Measurements from ENCODE around the gene PLCXD1.
A peak's percentile ranks its signal among the peaks of the same experiment; 100 is the strongest.
"Not testable (repeated sequence)": the region's sequence is repeated elsewhere in the genome, so short reads cannot be mapped to it uniquely, and the experiment has no call there.

Gene PLCXD1

DNA sequence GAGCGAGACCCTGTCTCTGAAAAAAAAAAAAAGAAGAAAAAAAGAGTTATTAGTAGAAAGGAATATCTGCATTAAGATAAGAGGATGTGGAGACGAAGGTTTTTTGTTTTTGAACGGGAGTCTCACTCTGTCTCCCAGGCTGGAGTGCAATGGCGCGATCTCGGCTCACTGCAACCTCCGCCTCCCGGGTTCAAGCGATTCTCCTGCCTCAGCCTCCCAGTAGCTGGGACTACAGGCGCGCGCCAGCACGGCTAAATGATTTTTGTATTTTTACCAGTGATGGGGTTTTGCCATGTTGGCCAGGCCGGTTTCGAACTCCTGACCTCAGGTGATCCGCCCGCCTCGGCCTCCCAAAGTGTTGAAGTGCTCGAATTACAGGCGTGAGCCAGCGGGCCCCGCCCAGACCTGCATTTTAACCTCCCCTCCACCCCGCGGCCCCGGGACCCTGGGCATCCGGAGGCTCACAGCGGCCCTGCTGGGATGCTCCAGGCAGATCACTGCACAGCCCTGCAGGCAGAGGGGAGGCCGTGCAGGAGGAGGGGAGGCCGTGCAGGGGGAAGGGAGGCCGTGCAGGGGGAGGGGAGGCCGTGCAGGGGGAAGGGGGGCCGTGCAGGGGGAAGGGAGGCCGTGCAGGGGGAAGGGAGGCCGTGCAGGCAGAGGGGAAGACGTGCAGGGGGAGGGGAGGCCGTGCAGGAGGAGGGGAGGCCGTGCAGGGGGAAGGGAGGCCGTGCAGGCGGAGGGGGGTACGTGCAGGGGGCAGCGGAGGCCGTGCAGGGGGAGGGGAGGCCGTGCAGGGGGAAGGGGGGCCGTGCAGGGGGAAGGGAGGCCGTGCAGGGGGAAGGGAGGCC, 1.2 kb upstream of the PLCXD1 start:
- Mint-ChIP-seq H3K4me1 (peaks cover 25% of the 10 kb centered on the region), H3K4me3 (peak overlapping the region; percentile 42)
- not testable (repeated sequence) for H3K27me3 Mint-ChIP-seq, H3K36me3 Mint-ChIP-seq, H3K9me3 Mint-ChIP-seq, H3K27ac Mint-ChIP-seq

DNA sequence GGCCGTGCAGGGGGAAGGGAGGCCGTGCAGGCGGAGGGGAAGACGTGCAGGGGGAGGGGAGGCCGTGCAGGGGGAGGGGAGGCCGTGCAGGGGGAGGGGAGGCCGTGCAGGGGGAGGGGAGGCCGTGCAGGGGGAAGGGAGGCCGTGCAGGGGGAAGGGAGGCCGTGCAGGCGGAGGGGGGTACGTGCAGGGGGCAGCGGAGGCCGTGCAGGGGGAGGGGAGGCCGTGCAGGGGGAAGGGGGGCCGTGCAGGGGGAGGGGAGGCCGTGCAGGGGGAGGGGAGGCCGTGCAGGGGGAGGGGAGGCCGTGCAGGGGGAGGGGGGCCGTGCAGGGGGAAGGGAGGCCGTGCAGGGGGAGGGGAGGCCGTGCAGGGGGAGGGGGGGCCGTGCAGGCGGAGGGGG, 459 bp upstream of the PLCXD1 start:
- not testable (repeated sequence) for H3K27ac Mint-ChIP-seq, H3K36me3 Mint-ChIP-seq, H3K4me3 Mint-ChIP-seq, H3K9me3 Mint-ChIP-seq, H3K27me3 Mint-ChIP-seq
- H3K4me1 Mint-ChIP-seq: peaks cover 25% of the 10 kb centered on the region

DNA sequence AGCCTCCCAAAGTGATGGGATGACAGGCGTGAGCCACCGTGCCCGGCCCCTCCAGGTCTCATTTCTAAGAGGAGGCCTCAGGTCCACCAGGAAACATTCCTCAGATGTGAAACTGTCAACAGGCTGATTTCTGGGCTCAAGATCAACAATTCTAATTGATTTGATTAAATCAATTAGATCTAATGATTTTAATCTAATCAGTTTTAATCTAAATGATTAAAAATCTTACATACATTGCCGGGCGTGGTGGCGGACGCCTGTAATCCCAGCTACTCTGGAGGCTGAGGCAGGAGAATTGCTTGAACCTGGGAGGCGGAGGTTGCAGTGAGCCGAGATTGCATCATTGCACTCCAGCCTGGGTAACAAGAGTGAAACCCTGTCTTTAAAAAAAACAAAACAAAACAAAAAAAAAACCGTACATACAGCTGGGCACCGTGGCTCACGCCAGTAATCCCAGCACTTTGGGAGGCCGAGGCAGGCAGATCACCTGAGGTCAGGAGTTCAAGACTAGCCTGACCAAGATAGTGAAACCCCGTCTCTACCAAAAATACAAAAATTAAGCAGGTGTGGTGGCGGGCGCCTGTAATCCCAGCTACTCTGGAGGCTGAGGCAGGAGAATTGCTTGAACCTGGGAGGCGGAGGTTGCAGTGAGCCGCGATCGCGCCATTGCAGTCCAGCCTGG, 960 bp downstream of the PLCXD1 start:
- H3K36me3 Mint-ChIP-seq, H3K9me3 Mint-ChIP-seq, H3K27ac Mint-ChIP-seq, H3K27me3 Mint-ChIP-seq: not testable (repeated sequence)
- Mint-ChIP-seq H3K4me3 (peak overlapping the region; percentile 55), H3K4me1 (peaks cover 25% of the 10 kb centered on the region)

DNA sequence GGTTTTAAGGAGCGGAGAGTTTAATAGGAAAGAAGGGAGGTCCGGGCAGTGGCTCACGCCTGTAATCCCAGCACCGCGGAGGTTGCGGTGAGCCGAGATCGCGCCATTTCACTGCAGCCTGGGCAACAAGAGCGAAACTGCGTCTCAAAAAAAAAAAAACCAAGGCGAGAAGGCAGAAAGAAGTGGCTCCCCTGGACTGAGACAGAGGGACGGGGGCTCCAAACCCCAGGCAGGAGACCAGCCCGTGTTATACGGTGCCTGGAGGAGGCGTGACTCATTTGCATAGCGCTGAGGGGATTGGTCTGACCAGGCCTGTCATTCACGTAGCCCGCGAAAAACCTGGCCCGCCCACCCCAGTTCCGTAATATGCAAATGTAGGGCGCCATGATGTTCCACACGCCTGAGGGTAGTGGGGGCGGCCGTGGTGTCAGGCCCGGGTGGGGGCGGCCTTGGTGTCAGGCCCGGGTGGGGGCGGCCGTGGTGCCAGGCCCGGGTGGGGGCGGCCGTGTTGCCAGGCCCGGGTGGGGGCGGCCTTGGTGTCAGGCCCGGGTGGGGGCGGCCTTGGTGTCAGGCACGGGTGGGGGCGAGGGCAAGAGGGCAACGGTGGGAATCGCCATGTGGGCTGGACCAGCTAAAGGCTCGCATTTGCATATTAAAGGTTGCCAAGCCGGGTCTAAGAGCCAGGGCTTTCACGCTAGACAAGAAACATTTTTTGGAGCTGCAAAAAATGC, 2.1 kb downstream of the PLCXD1 start:
- Mint-ChIP-seq H3K27ac (peak overlapping the region; percentile 97), H3K27me3 (no peaks in the 10 kb centered on the region), H3K9me3 (no peaks in the 10 kb centered on the region), H3K4me3 (peak overlapping the region; percentile 94), H3K36me3 (no peaks in the 10 kb centered on the region), H3K4me1 (peaks cover 22% of the 10 kb centered on the region)

DNA sequence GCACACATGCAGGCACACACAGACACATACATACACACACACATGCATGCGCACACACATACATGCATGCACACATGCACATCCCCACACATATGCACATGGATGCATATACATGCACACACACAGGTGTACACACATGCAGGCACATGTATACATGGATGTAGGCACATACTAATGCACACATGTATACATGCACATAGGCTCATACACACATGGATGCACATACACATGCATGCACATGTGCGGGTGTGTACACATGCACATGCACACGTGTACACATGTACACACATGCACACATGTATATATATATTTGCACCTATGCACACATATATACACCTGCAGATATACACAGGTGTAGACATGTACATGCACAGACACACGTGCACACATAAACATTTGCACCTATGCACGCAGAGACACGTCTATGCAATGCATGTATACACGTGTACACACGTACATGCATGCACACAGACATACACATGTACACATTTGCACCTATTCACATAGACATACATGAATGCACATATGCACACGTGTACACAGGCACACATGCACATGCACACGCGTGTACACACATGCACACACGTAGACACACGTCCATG, 4.0 kb downstream of the PLCXD1 start:
- Mint-ChIP-seq H3K36me3 (no peaks in the 10 kb centered on the region), H3K27ac (no peak overlapping the region), H3K4me1 (peaks cover 9% of the 10 kb centered on the region), H3K4me3 (peak overlapping the region; percentile 78), H3K9me3 (no peaks in the 10 kb centered on the region), H3K27me3 (no peaks in the 10 kb centered on the region)

DNA sequence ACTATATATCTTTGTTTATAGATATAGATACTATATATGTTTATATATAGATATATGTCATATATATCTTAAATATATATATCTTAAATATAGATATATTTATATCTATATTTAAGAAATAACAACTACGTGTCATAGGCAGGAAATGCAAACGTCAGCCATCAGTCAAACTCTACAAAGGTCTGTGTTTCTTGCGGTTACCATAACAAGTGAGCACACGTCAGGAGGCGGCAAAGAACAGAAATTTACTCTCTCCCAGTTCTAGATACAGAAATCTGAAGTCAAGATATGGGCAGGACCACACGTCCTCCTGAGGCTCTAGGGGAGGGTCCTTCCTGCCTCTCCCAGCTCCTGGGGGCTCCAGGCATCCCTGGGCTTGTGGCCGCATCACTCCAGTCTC, 6.5 kb downstream of the PLCXD1 start:
- no peaks in the 10 kb centered on the region for H3K27me3 Mint-ChIP-seq
- H3K4me3 Mint-ChIP-seq: no peak overlapping the region
- no peaks in the 10 kb centered on the region for H3K9me3 Mint-ChIP-seq
- H3K36me3 Mint-ChIP-seq: no peaks in the 10 kb centered on the region
- H3K4me1 Mint-ChIP-seq: peaks cover 5% of the 10 kb centered on the region
- H3K27ac Mint-ChIP-seq: no peak overlapping the region

DNA sequence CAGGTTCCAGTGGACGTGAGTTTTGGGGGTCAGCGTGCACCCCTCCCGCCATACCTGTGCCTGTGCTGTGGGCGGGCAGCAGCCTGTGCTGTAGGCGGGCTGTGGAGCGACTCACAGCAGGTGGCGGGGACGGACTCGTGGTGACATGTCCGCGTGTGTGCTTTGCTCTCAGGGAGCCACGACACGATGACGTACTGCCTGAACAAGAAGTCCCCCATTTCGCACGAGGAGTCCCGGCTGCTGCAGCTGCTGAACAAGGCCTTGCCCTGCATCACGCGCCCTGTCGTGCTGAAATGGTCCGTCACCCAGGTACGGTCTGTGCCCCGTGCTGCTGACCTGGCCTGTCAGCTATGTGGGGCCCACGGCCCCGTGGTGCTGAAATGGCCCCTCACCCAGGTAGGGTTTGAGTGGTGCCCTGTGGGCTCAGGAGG, 7.4 kb downstream of the PLCXD1 start:
- H3K27ac Mint-ChIP-seq: no peak overlapping the region
- H3K36me3 Mint-ChIP-seq: peaks cover 3% of the 10 kb centered on the region

DNA sequence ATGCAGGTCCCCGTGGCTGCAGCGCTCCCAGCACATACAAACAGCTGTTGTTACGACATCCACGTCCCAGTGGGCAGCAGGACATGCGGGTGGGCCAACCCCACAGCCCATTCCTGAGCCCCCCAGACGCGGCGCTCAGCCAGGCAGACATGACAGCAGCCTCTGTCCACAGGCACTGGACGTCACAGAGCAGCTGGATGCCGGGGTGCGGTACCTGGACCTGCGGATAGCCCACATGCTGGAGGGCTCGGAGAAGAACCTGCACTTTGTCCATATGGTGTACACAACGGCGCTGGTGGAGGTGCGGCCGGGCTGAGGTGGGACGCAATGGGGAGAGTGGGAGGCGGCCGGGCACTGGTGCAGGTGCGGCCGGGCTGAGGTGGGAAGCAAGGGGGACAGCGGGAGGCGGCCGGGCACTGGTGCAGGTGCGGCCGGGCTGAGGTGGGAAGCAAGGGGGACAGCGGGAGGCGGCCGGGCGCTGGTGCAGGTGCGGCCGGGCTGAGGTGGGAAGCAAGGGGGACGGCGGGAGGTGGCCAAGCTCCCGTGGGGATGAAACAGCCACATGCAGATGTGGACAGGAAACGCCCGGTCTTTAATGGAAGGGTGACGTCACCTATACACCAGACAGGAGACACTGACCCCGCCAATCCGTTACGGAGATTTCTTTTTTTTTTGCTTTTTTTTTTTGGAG, 9.4 kb downstream of the PLCXD1 start:
- Mint-ChIP-seq H3K27ac (no peak overlapping the region), H3K27me3 (no peaks in the 10 kb centered on the region), H3K4me3 (no peak overlapping the region), H3K36me3 (peaks cover 5% of the 10 kb centered on the region), H3K4me1 (no peaks in the 10 kb centered on the region), H3K9me3 (no peaks in the 10 kb centered on the region)

More for the DNA sequence above, 7.4 kb downstream of the PLCXD1 start:
- Mint-ChIP-seq H3K9me3 (no peaks in the 10 kb centered on the region), H3K27me3 (no peaks in the 10 kb centered on the region), H3K4me3 (no peak overlapping the region), H3K4me1 (peaks cover 5% of the 10 kb centered on the region)

DNA sequence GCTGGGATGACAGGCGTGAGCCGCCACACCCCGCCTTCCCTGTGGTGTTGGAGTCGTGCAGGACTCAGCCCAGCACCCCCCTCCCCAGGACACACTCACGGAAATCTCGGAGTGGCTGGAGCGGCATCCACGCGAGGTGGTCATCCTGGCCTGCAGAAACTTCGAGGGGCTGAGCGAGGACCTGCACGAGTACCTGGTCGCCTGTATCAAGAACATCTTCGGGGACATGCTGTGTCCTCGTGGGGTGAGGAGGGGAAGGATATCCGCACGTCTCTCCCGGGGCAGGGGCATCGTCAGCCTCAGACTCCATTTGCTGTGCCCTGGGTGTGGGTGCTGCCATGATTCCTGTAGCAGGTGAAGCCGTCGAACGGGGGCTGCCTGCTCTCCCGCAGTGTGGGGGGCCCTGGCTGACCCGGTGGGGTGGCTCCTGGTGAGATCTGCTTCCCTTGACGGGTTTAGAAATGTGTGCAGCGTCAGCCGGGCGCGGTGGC, 10.3 kb downstream of the PLCXD1 start:
- Mint-ChIP-seq H3K4me1 (no peaks in the 10 kb centered on the region), H3K36me3 (peaks cover 5% of the 10 kb centered on the region), H3K9me3 (no peaks in the 10 kb centered on the region), H3K4me3 (no peak overlapping the region), H3K27me3 (no peaks in the 10 kb centered on the region), H3K27ac (no peak overlapping the region)

DNA sequence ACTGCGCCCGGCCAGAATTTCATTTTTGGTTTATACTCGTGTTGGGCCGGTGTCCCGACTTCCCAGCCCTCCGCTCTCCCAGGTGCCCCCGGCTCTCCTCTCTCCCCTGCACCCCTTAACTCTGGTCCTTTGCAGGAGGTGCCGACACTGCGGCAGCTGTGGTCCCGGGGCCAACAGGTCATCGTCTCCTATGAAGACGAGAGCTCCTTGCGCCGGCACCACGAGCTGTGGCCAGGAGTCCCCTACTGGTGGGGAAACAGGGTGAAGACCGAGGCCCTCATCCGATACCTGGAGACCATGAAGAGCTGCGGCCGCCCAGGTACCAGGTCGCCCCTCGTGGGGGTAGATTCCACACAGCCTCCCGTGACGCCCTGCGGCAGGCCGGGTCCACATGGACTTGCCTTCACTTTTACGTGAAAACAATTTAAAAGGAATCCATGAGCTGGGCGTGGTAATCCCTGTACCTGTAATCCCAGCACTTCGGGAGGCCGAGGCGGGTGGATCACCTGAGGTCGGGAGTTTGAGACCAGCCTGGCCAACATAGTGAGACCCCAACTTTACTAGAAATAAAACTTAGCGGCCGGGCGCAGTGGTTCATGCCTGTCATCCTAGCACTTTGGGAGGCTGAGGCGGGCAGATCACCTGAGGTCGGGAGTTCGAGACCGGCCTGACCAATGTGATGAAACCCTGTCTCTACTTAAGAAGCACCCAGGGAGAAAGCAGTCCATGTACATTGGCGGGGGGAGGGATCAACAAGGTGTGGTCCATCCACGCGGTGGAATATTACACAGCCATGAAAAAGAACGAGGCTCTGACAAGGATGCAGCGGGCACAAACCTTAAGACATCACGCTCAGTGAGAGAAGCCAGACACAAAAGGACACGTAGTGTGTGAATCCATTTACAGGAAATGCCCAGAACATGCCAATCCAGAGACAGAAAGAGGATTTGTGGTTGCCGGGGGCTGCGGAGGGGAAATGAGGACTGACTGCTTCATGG, 12.0 kb downstream of the PLCXD1 start:
- Mint-ChIP-seq H3K27ac (no peak overlapping the region), H3K4me1 (no peaks in the 10 kb centered on the region), H3K27me3 (no peaks in the 10 kb centered on the region), H3K9me3 (no peaks in the 10 kb centered on the region), H3K4me3 (no peak overlapping the region), H3K36me3 (peaks cover 5% of the 10 kb centered on the region)

DNA sequence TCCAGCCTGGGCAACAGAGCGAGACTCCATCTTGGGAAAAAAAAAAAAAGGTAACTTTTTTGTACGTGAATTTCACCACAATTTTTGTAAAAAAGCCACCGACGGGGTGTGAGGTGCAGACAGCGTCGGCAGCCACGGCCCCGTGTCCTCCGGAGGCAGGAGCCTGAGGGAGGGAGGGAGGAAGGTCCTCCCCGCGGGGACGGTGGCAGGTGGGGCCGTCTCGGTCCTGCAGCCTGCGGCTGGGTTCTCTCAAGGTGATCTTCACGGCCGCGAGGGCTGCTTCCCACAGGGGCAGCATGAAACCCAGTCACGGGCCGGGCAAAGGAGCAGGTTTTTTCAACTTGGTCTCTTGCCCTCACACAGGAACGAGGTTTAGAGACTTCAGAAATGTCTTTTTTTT, 14.0 kb downstream of the PLCXD1 start:
- Mint-ChIP-seq H3K27me3 (no peaks in the 10 kb centered on the region), H3K4me3 (no peak overlapping the region), H3K4me1 (no peaks in the 10 kb centered on the region), H3K36me3 (peaks cover 5% of the 10 kb centered on the region), H3K27ac (no peak overlapping the region), H3K9me3 (no peaks in the 10 kb centered on the region)

DNA sequence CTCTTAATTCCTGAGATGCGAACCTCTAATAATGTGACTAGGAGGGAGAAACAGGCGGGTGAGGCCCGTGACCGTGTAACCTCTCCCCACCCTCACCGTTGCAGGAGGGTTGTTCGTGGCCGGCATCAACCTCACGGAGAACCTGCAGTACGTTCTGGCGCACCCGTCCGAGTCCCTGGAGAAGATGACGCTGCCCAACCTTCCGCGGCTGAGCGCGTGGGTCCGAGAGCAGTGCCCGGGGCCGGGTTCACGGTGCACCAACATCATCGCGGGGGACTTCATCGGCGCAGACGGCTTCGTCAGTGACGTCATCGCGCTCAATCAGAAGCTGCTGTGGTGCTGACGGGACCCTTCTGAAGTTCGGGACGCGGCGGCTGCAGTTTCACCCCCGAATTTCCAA, 17.8 kb downstream of the PLCXD1 start:
- Mint-ChIP-seq H3K27ac (no peak overlapping the region), H3K9me3 (no peaks in the 10 kb centered on the region), H3K36me3 (peaks cover 7% of the 10 kb centered on the region), H3K4me1 (no peaks in the 10 kb centered on the region), H3K27me3 (no peaks in the 10 kb centered on the region), H3K4me3 (no peak overlapping the region)

DNA sequence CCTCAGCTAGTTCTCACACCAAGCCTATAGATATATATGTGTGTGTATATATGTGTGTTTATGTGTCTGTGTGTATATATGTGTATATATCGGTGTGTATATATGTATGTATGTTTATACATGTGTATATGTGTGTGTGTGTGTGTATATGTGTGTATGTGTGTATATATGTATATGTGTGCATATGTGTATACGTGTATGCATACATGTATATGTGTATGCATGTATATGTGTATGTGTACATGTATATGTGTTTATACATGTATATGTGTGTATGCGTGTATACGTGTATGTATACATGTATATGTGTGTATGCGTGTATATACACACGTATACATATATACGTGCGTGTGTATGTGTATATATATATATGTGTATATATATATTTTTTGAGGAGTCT, 19.2 kb downstream of the PLCXD1 start:
- no peak overlapping the region for H3K4me3 Mint-ChIP-seq
- H3K4me1 Mint-ChIP-seq: no peaks in the 10 kb centered on the region
- peaks cover 9% of the 10 kb centered on the region for H3K36me3 Mint-ChIP-seq
- no peaks in the 10 kb centered on the region for H3K9me3 Mint-ChIP-seq
- no peak overlapping the region for H3K27ac Mint-ChIP-seq
- no peaks in the 10 kb centered on the region for H3K27me3 Mint-ChIP-seq

DNA sequence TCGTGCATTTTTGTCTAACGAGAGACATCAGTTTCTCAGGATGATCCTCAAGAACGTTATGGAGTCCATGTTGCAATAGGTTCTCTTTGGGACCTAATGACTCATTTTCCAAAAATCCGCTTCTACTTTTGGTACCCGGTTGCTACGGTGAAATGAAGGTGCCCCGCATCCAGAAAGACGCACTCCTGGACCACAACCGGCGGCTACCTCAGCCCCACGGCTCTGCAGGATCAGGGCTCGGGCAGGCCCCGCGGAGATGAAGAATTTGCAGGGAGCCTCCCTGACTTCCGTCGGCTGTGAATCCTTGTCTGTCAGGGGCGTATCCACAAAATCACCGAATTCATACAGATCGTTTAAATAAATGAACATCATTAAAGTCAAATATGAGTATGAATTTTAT, 21.8 kb downstream of the PLCXD1 start:
- H3K4me3 Mint-ChIP-seq: no peak overlapping the region
- H3K36me3 Mint-ChIP-seq: peaks cover 12% of the 10 kb centered on the region
- no peaks in the 10 kb centered on the region for H3K27me3 Mint-ChIP-seq
- no peak overlapping the region for H3K27ac Mint-ChIP-seq
- H3K9me3 Mint-ChIP-seq: no peaks in the 10 kb centered on the region
- no peaks in the 10 kb centered on the region for H3K4me1 Mint-ChIP-seq

Measured in activated naive CD4-positive, alpha-beta T cell treated with anti-CD3 and anti-CD28 coated beads, Interleukin-2, amount 50 U/mL, for 24 hours (primary cell).